Measurements from ENCODE around the gene NEURL1B. TPM values are rescaled to one million over a fixed set of nuclear protein-coding genes. Genes with fewer than 3 reads are reported as not detected.

Gene NEURL1B
- polyA plus RNA-seq, 1 of the 3 experiments (the other 2 are of a cell fraction), result 2.8 TPM

DNA sequence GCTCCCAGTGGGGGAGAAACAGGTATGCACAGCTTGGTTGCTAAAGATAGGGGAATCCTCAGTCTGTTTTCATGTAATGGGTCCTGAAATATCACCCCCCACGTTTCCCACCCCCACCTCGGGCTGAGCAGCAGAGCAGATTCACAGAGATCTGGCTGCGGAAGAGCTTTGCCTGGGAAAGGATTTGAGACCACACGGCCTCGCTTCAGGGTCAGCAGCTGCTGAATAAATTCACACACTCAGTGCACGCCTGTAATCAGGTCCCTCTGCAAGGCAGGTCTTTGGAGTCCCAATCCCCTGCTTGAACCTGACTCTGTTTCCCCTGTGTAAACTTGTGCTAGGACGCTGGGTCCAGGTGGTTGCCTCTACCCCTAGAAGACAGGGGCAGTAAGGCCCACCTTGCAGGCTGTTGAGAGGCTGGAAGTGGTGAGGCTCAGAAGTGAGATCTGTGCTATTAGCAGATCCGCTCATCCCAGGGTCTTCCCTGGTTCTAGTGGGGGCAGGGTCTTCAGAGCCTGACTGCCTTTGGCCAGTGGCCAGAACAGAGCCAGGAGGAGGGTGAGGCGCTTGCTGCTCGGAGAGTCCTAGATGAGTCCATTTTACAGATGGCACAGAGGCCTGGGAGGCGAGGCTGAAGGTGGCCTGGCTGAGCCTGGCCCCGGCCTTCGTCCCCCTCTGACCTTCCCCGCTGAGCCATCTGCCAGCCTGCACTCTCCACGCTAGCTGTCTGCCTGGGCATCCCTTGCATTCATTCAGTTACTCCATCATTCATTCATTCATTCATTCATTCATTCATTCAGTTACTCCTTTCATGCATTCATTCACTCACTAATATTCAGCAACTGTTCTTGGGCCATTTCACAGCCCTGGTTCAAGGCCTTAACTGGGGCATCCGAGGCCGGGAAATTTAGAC, 16.7 kb upstream of the NEURL1B start:
- WGBS (ENCODE audit: low lambda C conversion rate), result 60% methylated on average over 15 of the region's 17 CpGs
- no peak overlapping the region for H2AFZ ChIP-seq (ENCODE audit: low read depth)
- ChIA-PET CTCF (interaction anchor here (1.2 kb wide), 1 partner anchor 145 kb away, joined by 4 read pairs; no protein-coding TSS in a partner anchor), POLR2A (no interaction called here)
- no peaks in the 10 kb centered on the region for H3K36me3 ChIP-seq (replicated peaks in 1 of 2; ENCODE audit: control insufficient read depth in 1 of 2, insufficient read depth in 2 of 2, low read length in 1 of 2)
- TF ChIP-seq, protein P1, sequence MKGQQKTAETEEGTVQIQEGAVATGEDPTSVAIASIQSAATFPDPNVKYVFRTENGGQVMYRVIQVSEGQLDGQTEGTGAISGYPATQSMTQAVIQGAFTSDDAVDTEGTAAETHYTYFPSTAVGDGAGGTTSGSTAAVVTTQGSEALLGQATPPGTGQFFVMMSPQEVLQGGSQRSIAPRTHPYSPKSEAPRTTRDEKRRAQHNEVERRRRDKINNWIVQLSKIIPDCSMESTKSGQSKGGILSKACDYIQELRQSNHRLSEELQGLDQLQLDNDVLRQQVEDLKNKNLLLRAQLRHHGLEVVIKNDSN (IDR thresholded peaks at IDR 0.05; ENCODE audit: borderline replicate concordance, low read depth), result no peak
- TF ChIP-seq, protein P2, sequence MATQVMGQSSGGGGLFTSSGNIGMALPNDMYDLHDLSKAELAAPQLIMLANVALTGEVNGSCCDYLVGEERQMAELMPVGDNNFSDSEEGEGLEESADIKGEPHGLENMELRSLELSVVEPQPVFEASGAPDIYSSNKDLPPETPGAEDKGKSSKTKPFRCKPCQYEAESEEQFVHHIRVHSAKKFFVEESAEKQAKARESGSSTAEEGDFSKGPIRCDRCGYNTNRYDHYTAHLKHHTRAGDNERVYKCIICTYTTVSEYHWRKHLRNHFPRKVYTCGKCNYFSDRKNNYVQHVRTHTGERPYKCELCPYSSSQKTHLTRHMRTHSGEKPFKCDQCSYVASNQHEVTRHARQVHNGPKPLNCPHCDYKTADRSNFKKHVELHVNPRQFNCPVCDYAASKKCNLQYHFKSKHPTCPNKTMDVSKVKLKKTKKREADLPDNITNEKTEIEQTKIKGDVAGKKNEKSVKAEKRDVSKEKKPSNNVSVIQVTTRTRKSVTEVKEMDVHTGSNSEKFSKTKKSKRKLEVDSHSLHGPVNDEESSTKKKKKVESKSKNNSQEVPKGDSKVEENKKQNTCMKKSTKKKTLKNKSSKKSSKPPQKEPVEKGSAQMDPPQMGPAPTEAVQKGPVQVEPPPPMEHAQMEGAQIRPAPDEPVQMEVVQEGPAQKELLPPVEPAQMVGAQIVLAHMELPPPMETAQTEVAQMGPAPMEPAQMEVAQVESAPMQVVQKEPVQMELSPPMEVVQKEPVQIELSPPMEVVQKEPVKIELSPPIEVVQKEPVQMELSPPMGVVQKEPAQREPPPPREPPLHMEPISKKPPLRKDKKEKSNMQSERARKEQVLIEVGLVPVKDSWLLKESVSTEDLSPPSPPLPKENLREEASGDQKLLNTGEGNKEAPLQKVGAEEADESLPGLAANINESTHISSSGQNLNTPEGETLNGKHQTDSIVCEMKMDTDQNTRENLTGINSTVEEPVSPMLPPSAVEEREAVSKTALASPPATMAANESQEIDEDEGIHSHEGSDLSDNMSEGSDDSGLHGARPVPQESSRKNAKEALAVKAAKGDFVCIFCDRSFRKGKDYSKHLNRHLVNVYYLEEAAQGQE (IDR thresholded peaks at IDR 0.05; ENCODE audit: low read depth, low read length), result no peak
- TF ChIP-seq EP300 (IDR thresholded peaks at IDR 0.05; ENCODE audit: borderline replicate concordance in 1 of 2, low read depth in 1 of 2, low read length in 1 of 2), result no peak
- TF ChIP-seq RAD21 (IDR thresholded peaks at IDR 0.05; ENCODE audit: low read length), result no peak
- no peak for DNase-seq
- H3F3A ChIP-seq (replicated peaks; ENCODE audit: insufficient read depth), result no peaks in the 10 kb centered on the region
- H3K27me3 ChIP-seq (ENCODE audit: insufficient read depth), result peaks cover 16% of the 10 kb centered on the region; the same call in 1 of the 2 replicates
- no peak overlapping the region for H3K27ac ChIP-seq (ENCODE audit: low read depth in 2 of 2, low read length in 1 of 2)
- H4K20me1 ChIP-seq (ENCODE audit: insufficient read depth), result no peaks in the 10 kb centered on the region
- no peaks in the 10 kb centered on the region for H3K4me1 ChIP-seq (ENCODE audit: control insufficient read depth in 1 of 2, insufficient read depth in 2 of 2, low read depth in 1 of 2, low read length in 1 of 2)
- no peak overlapping the region for H3K9ac ChIP-seq
- H3K79me2 ChIP-seq (ENCODE audit: insufficient read depth), result no peaks in the 10 kb centered on the region
- no peaks in the 10 kb centered on the region for H3K9me2 ChIP-seq
- no peak overlapping the region for H3K4me2 ChIP-seq
- no peak overlapping the region for H3K4me3 ChIP-seq (ENCODE audit: low read depth in 2 of 2, low read length in 1 of 2)
- H3K9me3 ChIP-seq, result no peaks in the 10 kb centered on the region

DNA sequence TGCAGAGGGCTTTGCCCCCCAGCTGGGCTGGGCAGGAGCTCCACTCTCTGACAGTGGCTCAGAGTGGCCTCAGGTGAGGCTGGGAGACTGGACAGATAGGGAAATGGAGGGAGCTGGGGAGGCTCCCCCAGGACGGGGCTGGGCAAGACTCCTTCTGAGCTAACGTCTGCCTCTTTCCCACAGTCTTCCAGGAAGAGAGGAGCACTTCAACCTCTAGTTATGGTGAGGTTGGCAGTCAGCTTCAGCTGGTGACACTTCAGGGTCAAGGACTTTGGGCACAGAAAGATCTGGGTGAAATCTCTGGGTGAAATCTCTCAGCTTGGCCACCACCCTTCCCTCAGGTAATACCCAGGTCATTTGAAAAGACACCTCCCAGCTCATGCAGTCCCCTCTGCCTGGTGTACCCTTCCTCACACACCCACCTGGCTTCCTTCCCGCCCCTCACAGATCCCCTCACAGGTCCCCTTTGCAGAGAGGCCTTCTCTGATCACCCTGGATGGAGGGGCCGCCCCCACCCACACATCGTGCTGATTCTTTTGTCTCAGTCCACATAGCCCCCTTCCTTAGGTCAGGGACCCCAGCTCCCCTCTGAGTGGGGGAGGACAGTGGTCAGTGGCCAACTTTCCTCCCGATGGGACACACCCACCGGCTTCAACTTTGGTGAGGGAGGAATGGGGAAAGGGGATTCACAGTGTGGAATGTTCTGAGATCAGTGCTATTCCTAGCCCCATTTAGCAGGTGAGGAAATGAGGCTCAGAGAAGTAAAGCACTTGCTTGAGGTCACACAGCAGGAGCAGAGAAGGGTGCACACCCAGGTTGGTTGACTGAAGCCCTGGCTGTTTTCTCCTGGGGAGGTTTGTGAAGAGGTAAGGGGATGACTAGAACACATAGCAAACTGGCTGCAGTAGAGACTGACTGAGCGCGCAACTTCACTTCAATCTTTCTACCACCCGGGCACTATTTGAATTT, 15.8 kb upstream of the NEURL1B start:
- Histone ChIP-seq H3K9ac (no peak overlapping the region), H3K4me3 (ENCODE audit: low read depth in 2 of 2, low read length in 1 of 2) (no peak overlapping the region), H3K9me3 (no peaks in the 10 kb centered on the region), H3K36me3 (replicated peaks in 1 of 2; ENCODE audit: control insufficient read depth in 1 of 2, insufficient read depth in 2 of 2, low read length in 1 of 2) (no peaks in the 10 kb centered on the region), H3K27me3 (ENCODE audit: insufficient read depth) (peaks cover 25% of the 10 kb centered on the region; the same call in 1 of the 2 replicates), H4K20me1 (ENCODE audit: insufficient read depth) (no peaks in the 10 kb centered on the region), H2AFZ (ENCODE audit: low read depth) (no peak overlapping the region), H3K4me1 (ENCODE audit: control insufficient read depth in 1 of 2, insufficient read depth in 2 of 2, low read depth in 1 of 2, low read length in 1 of 2) (no peaks in the 10 kb centered on the region), H3K4me2 (no peak overlapping the region), H3F3A (replicated peaks; ENCODE audit: insufficient read depth) (no peaks in the 10 kb centered on the region), H3K9me2 (no peaks in the 10 kb centered on the region), H3K27ac (ENCODE audit: low read depth in 2 of 2, low read length in 1 of 2) (no peak overlapping the region), H3K79me2 (ENCODE audit: insufficient read depth) (no peaks in the 10 kb centered on the region)
- CTCF ChIA-PET, result no interaction called here
- TF ChIP-seq, protein P3, sequence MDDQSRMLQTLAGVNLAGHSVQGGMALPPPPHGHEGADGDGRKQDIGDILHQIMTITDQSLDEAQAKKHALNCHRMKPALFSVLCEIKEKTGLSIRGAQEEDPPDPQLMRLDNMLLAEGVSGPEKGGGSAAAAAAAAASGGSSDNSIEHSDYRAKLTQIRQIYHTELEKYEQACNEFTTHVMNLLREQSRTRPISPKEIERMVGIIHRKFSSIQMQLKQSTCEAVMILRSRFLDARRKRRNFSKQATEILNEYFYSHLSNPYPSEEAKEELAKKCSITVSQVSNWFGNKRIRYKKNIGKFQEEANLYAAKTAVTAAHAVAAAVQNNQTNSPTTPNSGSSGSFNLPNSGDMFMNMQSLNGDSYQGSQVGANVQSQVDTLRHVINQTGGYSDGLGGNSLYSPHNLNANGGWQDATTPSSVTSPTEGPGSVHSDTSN (IDR thresholded peaks at IDR 0.05), result no peak
- TF ChIP-seq MEF2A (IDR thresholded peaks at IDR 0.05; ENCODE audit: borderline replicate concordance, low read depth) (no peak), ELF1 (IDR thresholded peaks at IDR 0.05) (no peak), RXRA (IDR thresholded peaks at IDR 0.05; ENCODE audit: borderline replicate concordance, low read depth) (no peak), TAF1 (IDR thresholded peaks at IDR 0.05; ENCODE audit: borderline replicate concordance, low read depth, low read length) (no peak)
- no peak for DNase-seq
- 66% methylated on average over 10 of the region's 10 CpGs for WGBS (ENCODE audit: low lambda C conversion rate)
- POLR2A ChIA-PET, result no interaction called here
